GM12875 (cell line): ENCODE measurements around the gene PMM1.
"Not testable (repeated sequence)": the region's sequence is repeated elsewhere in the genome, so short reads cannot be mapped to it uniquely, and the experiment has no call there.

Experiments used
- H3K4me3 ChIP-seq: one replicate; pipeline ENCODE4 v1.5.1; 2011; ENCODE audit warnings: low read depth, low read length, control low read depth
- TF ChIP-seq, protein P1 (sequence below): IDR thresholded peaks from 2 replicates; pipeline ENCODE4 v1.5.1; 2011; ENCODE audit warnings: low read depth, mild to moderate bottlenecking, control low read depth, inconsistent platforms, low read length, moderate library complexity, borderline replicate concordance; ENCODE audit not compliant: insufficient read depth

PMM1 gene

GRCh38 chr22:41562461-41562860 lies 27.2 kb downstream of the PMM1 start:
- TF ChIP-seq, protein P1, sequence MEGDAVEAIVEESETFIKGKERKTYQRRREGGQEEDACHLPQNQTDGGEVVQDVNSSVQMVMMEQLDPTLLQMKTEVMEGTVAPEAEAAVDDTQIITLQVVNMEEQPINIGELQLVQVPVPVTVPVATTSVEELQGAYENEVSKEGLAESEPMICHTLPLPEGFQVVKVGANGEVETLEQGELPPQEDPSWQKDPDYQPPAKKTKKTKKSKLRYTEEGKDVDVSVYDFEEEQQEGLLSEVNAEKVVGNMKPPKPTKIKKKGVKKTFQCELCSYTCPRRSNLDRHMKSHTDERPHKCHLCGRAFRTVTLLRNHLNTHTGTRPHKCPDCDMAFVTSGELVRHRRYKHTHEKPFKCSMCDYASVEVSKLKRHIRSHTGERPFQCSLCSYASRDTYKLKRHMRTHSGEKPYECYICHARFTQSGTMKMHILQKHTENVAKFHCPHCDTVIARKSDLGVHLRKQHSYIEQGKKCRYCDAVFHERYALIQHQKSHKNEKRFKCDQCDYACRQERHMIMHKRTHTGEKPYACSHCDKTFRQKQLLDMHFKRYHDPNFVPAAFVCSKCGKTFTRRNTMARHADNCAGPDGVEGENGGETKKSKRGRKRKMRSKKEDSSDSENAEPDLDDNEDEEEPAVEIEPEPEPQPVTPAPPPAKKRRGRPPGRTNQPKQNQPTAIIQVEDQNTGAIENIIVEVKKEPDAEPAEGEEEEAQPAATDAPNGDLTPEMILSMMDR, result no peak
- H3K4me3 ChIP-seq, result no peak overlapping the region

DNA sequence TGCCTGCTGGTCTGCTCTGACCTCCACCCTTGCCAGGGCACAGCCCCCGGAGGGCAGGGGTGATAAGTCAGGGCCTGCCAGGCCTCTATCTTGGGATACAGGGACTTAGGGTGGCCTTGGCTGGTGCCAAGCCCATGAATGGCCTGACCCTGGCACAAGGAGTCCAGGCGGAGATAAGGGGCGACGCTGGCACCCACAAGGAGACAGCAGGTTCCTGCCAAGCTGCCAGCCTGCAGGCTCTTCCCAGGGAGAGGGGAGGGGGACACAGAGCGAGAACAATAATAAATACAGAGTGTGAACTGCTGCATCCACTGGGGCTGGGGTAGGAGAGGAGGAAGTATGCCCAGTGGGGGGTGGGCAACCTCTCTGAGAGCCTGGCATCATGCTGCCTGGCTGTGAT lies 27.9 kb downstream of the PMM1 start:
- TF ChIP-seq, protein P1, result no peak

DNA sequence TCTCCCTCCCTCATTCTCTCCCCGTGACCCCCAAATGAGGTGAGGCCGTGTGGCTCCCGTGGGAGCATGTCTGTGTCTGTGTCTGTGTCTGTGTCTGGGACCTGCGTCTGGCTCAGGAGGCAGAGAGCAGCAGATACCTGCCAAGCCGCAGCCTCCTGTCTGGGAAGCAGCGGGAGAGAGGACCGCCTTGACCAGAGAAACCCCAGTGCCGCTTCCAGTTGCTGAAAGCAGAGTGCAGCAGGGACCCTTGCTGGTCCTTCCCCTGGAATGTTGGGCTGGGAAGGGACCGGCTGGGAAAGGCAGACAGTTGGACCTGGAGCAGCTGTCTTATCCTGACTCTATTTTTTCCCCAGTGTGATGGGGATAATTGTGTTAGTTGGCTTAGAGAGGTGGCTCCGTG lies 28.3 kb downstream of the PMM1 start:
- H3K4me3 ChIP-seq, result no peak overlapping the region
- TF ChIP-seq, protein P1, result no peak

More for the DNA sequence above, 27.9 kb downstream of the PMM1 start:
- no peak overlapping the region for H3K4me3 ChIP-seq

- no peak overlapping the region for H3K4me3 ChIP-seq
- TF ChIP-seq, protein P1, result no peak
Observed at GRCh38 chr22:41560095-41560471, 29.6 kb downstream of the PMM1 start.

GRCh38 chr22:41558241-41558630 lies 31.4 kb downstream of the PMM1 start:
- not testable (repeated sequence) for H3K4me3 ChIP-seq

DNA sequence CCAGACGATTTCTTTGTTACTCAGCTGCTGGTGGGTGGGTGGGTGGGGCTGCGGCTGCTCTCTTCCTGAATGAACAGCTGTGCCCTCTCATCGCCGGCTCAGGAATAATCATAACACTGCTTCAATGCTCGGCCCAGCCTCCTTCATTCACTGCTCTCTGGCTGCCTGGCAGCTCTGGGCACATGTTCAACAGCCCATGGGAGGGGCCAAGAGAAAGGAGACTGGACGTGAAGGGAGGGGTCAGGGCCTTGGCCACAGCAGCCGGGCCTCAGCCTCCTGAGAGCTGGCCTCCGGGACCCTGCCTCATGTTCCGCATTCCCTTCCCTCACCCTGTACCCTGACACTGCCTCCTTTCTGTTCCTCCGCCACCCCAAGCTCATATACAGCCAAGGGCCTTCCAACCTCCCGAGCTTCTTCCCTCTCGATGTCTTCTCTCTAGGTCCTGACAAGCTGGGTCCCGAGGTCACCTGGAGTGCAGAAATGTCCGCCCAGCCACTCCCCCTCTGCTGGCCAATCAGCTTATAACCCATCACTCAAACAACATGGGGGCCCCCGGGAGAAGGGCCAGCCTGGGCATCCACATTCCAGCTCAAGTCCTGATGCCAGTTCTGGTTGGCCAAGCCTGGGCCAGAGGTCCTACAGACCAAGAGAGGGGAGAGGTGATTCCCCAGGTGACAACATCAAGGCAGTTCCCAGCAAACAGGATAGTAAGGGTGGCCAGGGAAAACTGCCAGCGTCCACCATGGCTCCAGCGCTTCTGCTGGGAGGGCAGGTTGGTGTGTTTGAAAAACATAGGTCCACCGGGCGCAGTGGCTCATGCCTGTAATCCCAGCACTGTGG lies 32.0 kb downstream of the PMM1 start:
- H3K4me3 ChIP-seq, result no peak overlapping the region

GRCh38 chr22:41556561-41556960 lies 33.1 kb downstream of the PMM1 start:
- TF ChIP-seq, protein P1, result no peak
- H3K4me3 ChIP-seq, result no peak overlapping the region

More for the DNA sequence above, 32.0 kb downstream of the PMM1 start:
- TF ChIP-seq, protein P1, result no peak
